Right atrium auricular region (tissue), 2 donors: Measurements from ENCODE around the gene UNG. TPM values are rescaled to one million over a fixed set of nuclear protein-coding genes. Genes with fewer than 3 reads are reported as not detected.
A peak's percentile ranks its signal among the peaks of the same experiment; 100 is the strongest.

ENCODE experiments used
- DNase-seq: peaks from one replicate; pipeline ENCODE4 v3.0.0-alpha.2; 2019; ENCODE audit warnings: low spot score
- H3K27ac ChIP-seq, 2 donors: fragments of 200-600 bp; sonication (generic); 1 replicate in 1 of 2; 2 replicates in 1 of 2; pipeline ENCODE4 v1.5.1; 2016 to 2019
- H3K27me3 ChIP-seq, 2 donors: fragments of 200-600 bp; sonication (generic); one replicate each; pipeline versions ENCODE4 v1.5.1 to v1.6.0; 2017 to 2019
- H3K36me3 ChIP-seq: fragments of 200-600 bp; sonication (generic); one replicate; pipeline ENCODE4 v1.5.1; 2016
- H3K4me1 ChIP-seq, 2 donors: fragments of 200-600 bp; sonication (generic); one replicate each; pipeline versions ENCODE4 v1.5.1 to v1.6.0; 2017 to 2019
- H3K4me3 ChIP-seq, 2 donors: fragments of 200-600 bp; sonication (generic); 1 replicate in 1 of 2; 2 replicates in 1 of 2; pipeline ENCODE4 v1.5.1; 2017 to 2019; ENCODE audit warnings: mild to moderate bottlenecking in 1 of 2, moderate library complexity in 1 of 2
- H3K9me3 ChIP-seq, 2 donors: fragments of 200-600 bp; sonication (generic); one replicate each; pipeline ENCODE4 v1.5.1; 2019
- CTCF ChIP-seq, 2 donors: fragments of 200-600 bp; sonication (generic); IDR thresholded peaks; one replicate each; pipeline ENCODE4 v1.5.1; 2019; ENCODE audit warnings: antibody characterized with exemption in 2 of 2
- total RNA-seq, 2 donors: library from RNA; depleted of rRNA; stranded (reverse); fragments of >200 nt; gene quantifications; one replicate each; pipeline ENCODE4 v1.1.0, GENCODE V29; 2016

UNG gene
- total RNA-seq, 2 donors from 2014 or later, result 10.2 to 12.1 TPM

- no peaks in the 10 kb centered on the region for H3K9me3 ChIP-seq
- TF ChIP-seq CTCF (IDR thresholded peaks at IDR 0.05), result no peak
- H3K36me3 ChIP-seq, result no peaks in the 10 kb centered on the region
- DNase-seq, result no peak
- peaks cover 0 to 64% of the 10 kb centered on the region in 2 donors for H3K4me1 ChIP-seq
- H3K27ac ChIP-seq, result no peak overlapping the region
- peak overlapping the region in 1 of 2 donors; percentile 69 for H3K4me3 ChIP-seq
- no peaks in the 10 kb centered on the region for H3K27me3 ChIP-seq
Measured at GRCh38 chr12:109156036-109156435, 58.6 kb downstream of the UNG start.

- Histone ChIP-seq H3K27me3 (no peaks in the 10 kb centered on the region), H3K36me3 (no peaks in the 10 kb centered on the region), H3K4me3 (no peak overlapping the region), H3K4me1 (peaks cover 0 to 69% of the 10 kb centered on the region in 2 donors), H3K9me3 (no peaks in the 10 kb centered on the region), H3K27ac (peak overlapping the region in 1 of 2 donors; percentile 78)
- DNase-seq, result no peak
- TF ChIP-seq CTCF (IDR thresholded peaks at IDR 0.05), result no peak
Measured at GRCh38 chr12:109156586-109156985, 59.2 kb downstream of the UNG start.

- no peak for TF ChIP-seq CTCF (IDR thresholded peaks at IDR 0.05)
- Histone ChIP-seq H3K9me3 (no peaks in the 10 kb centered on the region), H3K36me3 (no peaks in the 10 kb centered on the region), H3K27me3 (no peaks in the 10 kb centered on the region), H3K4me3 (no peak overlapping the region), H3K4me1 (peaks cover 0 to 78% of the 10 kb centered on the region in 2 donors), H3K27ac (peak overlapping the region; percentile 78 to 91)
- DNase-seq, result no peak
Measured at GRCh38 chr12:109157986-109158385, 60.6 kb downstream of the UNG start.

GRCh38 chr12:109160433-109160832 lies 63.0 kb downstream of the UNG start:
- DNase-seq, result no peak
- peaks cover 0 to 66% of the 10 kb centered on the region in 2 donors for H3K4me1 ChIP-seq
- peak overlapping the region; percentile 78 to 91 for H3K27ac ChIP-seq
- H3K9me3 ChIP-seq, result no peaks in the 10 kb centered on the region
- H3K4me3 ChIP-seq, result no peak overlapping the region
- no peak for TF ChIP-seq CTCF (IDR thresholded peaks at IDR 0.05)
- H3K36me3 ChIP-seq, result peaks cover 9% of the 10 kb centered on the region
- H3K27me3 ChIP-seq, result no peaks in the 10 kb centered on the region

Other genes starting within 250 kb of the UNG start
- gene SSH1, start 240.0 kb upstream of the UNG start, total RNA-seq, result 10 to 100 TPM; 22.0 to 25.9 TPM
- not detected for gene DAO, start 217.5 kb upstream of the UNG start, total RNA-seq
- under 1 TPM in 1 of 2 donors, not detected in 1; 0.08 TPM for gene SVOP, start 76.5 kb upstream of the UNG start, total RNA-seq
- gene USP30, start 45.0 kb upstream of the UNG start, total RNA-seq, result 10 to 100 TPM; 13.8 to 19.1 TPM
- 1 to 10 TPM; 3.9 to 8.5 TPM for gene ALKBH2, start 4.1 kb upstream of the UNG start, total RNA-seq
- 100 to 1,000 TPM in 1 of 2 donors, 10 to 100 TPM in 1; 76.8 to 104 TPM for gene ACACB, start 19.0 kb downstream of the UNG start, total RNA-seq
- not detected for gene FOXN4, start 211.7 kb downstream of the UNG start, total RNA-seq